Heart left ventricle (tissue), 13 donors: ENCODE results near the gene CCDC30.

Experiments used
- CTCF ChIP-seq, 12 donors: fragments of 200-600 bp; sonication (generic) in 4 of 12; IDR thresholded peaks; one replicate each; pipeline versions ENCODE4 v1.5.0 to v1.8.0; 2018 to 2022; ENCODE audit warnings: antibody characterized with exemption in 12 of 12, mild to moderate bottlenecking in 5 of 12
- POLR2A ChIP-seq, 2 donors: fragments of 450-650 bp; IDR thresholded peaks; one replicate each; pipeline ENCODE4 v1.6.1; 2017; ENCODE audit warnings: antibody characterized with exemption in 2 of 2, mild to moderate bottlenecking in 2 of 2, moderate library complexity in 2 of 2
- donor health status: ischemic (EF 13 %, LVEDD 7.1; RV severe dilation, severe dysfunction).
- donor health status: DM: no; HTN: yes; CAD: no.
- donor health status: DM: no; HTN: no; CAD: no.
- donor health status: ischemic (EF 25% LVEDD 6.9; RV normal size, moderate dysfunction).
- donor health status: ischemic (EF 25% LVEDD 5.7; RV mildly dilated, moderate dysfunction).
- donor health status: ischemic (EF 35%, LVEDD 5.7; RV mildly dilated, moderate dysfunction).
- donor health status: nonischemic (EF 11% LVEDD 7.7; RV severe dilation, severe dysfunction).
- donor health status: DM: yes; HTN: yes; CAD: no.
- donor health status: PGD.
- donor health status: ischemic (EF 29% LVEDD 5.4; RV normal size, mild dysfunction).
- donor health status: nonischemic (EF 23%, LVEDD 6.1; RV moderate dilation, normal function).

- no peak for TF ChIP-seq POLR2A (IDR thresholded peaks at IDR 0.05)
- TF ChIP-seq CTCF (IDR thresholded peaks at IDR 0.05), result no peak
These were observed 42.0 kb upstream of the CCDC30 start for GRCh38 chr1:42420911-42421585.
